Measurements from ENCODE around the gene TOP3B.

TOP3B gene

GRCh38 chr22:21963286-21963685 lies 19.3 kb downstream of the TOP3B start:
- DNase-seq (ENCODE audit: low read depth in 2 of 2): no peak

- no peak for DNase-seq (ENCODE audit: low read depth in 2 of 2)
Measured at GRCh38 chr22:21962655-21962949, 20.0 kb downstream of the TOP3B start.

- no peak for DNase-seq (ENCODE audit: low read depth in 2 of 2)
Measured at GRCh38 chr22:21961886-21962654, 20.5 kb downstream of the TOP3B start.

- no peak for DNase-seq (ENCODE audit: low read depth in 2 of 2)
Measured at GRCh38 chr22:21961127-21961867, 21.3 kb downstream of the TOP3B start.

DNA sequence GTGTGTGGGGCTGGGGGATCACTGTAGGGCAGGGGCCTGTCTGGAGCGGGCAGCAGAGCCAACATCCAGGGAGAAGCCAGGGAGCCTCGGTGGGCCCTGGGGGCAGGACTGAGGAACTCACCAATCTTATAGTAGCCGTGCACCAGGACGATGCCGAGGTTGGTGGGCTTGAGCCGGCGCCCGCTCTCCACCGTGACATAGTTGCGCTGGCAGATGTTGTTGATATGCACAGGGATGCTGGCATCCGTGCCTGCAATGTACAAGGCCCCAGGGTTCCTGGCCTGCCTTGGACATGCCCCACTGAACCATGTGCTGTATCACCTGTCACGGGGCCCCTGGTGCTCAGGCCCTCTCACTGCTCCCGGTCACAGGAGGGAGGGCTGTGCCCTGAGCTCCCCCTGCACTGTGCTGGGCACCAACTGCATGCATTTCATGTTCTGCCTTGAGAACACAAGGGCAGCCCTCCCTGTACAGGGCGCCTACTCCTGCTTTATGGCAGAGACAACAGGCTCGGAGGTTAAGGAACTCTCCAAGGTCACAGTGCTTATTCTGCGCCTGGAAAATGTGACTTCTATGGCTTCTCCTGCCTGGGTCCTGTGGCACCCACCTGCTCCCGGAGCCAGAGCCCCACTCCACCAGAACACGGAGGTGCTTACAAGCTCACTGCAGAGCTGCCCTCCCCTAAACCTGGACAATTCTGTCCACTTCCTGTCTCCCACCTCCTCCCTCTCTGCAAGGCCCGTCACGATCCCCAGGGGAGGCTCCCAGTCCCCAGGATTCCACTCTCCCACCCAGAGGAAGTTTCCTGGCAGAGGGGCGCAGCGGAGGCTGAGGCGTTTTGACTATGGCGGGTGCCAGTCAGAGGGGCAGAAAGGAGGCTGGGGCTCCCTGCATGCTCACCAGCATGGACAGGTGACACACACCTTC lies 22.1 kb downstream of the TOP3B start:
- no peak for DNase-seq (ENCODE audit: low read depth in 2 of 2)

- DNase-seq (ENCODE audit: low read depth in 2 of 2): no peak
Measured at GRCh38 chr22:21959274-21960074, 23.1 kb downstream of the TOP3B start.

GRCh38 chr22:21958360-21959273 lies 24.0 kb downstream of the TOP3B start:
- no peak for DNase-seq (ENCODE audit: low read depth in 2 of 2)

DNA sequence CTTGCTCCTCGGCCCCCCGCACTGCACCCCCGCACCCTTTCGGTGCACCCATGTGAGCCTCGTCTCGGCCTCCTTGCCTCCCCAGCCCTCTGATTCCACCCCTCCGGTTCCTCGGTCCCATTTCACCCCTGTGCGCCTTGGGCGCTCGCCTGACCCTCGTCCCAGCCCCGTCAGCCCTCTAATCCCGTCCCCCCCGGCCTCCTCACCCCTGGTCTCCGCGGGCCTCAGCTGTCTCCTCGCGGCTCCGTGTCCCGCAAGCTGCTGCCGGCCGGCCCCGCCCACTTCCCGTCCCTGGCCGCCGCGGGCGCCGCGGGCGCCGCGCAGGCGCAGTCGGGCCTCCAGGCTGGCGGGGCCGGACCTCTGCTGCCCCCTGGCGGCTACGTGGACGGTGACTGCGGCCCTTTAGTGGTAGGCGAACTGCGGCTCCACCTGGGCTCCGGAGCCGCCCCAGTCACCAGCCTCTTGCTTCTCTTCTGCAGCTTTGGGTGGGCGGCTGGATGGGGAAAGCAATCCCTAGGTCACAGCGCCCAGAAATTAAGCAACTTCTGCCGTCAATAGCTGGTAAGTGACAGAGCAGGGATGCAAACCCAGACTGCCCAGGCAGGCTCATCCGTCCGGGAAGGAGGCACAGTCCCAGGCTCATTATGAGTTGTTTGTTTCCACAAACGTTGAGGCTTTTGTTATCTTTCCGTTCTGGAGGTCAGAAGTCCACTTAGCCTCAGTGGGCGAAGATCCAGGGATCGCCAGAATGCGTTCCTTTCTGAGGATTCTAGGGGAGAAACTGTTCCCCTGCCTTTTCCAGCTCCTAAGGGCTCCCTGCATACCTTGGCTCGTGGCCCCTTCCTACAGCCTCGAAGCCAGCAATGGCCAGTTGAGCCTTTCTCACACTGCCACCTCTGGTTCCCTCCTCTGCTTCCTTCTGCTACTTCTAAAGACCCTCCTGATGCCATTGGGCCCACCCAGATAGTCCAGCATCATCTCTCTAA lies 29.7 kb downstream of the TOP3B start, which contains the start of gene PPM1F:
TSS of gene PPM1F (minus strand) at position 263 of the 986 bp plus-strand sequence. CDS start 6,800 bp downstream, outside the sequence.
- DNase-seq (ENCODE audit: low read depth in 2 of 2): peak; percentile 83 to 85

- no peak for DNase-seq (ENCODE audit: low read depth in 2 of 2)
Measured at GRCh38 chr22:21951931-21952465, 30.6 kb downstream of the TOP3B start.

GRCh38 chr22:21951062-21951461 lies 31.5 kb downstream of the TOP3B start:
- no peak for DNase-seq (ENCODE audit: low read depth in 2 of 2)

DNA sequence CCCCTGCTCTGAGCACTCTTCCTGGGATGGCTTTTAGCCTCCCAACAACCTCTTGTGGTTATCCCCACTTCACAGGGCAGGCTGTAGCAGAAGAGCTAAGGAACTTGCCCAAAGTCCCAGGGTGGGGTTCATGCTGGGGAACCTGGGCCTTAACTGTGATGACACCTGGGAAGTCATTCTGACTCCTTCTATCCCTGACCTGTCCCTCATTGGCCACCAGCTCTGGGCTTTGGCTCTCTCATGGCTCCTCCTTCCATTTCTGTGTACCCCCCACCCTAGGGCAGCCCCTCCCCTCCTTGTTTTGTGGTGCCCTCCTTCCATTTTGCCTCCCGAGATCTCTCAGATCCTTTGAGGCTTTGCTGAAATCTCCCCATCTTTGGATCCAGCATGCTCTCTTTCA lies 32.6 kb downstream of the TOP3B start:
- no peak for DNase-seq (ENCODE audit: low read depth in 2 of 2)

DNA sequence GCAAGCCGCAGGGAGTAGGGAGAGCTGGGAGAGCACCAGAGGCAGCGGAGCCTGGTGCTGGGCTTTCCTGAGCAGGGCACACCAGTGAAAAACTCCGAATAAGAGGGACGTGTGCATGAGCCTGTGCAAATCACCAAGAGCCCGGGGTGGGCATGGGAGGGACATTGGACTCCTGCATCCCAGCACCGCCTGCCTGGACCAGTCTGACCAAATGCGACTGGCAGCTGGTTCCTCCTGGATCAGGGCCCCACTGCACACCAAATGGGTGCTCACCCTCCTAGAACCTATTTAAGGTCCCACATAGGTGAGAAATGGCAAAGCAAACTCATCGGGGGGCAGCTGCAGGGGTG lies 33.0 kb downstream of the TOP3B start:
- DNase-seq (ENCODE audit: low read depth in 2 of 2): no peak

GRCh38 chr22:21948824-21949568 lies 33.6 kb downstream of the TOP3B start:
- no peak for DNase-seq (ENCODE audit: low read depth in 2 of 2)

- no peak for DNase-seq (ENCODE audit: low read depth in 2 of 2)
Measured at GRCh38 chr22:21948390-21948789, 34.2 kb downstream of the TOP3B start.

DNA sequence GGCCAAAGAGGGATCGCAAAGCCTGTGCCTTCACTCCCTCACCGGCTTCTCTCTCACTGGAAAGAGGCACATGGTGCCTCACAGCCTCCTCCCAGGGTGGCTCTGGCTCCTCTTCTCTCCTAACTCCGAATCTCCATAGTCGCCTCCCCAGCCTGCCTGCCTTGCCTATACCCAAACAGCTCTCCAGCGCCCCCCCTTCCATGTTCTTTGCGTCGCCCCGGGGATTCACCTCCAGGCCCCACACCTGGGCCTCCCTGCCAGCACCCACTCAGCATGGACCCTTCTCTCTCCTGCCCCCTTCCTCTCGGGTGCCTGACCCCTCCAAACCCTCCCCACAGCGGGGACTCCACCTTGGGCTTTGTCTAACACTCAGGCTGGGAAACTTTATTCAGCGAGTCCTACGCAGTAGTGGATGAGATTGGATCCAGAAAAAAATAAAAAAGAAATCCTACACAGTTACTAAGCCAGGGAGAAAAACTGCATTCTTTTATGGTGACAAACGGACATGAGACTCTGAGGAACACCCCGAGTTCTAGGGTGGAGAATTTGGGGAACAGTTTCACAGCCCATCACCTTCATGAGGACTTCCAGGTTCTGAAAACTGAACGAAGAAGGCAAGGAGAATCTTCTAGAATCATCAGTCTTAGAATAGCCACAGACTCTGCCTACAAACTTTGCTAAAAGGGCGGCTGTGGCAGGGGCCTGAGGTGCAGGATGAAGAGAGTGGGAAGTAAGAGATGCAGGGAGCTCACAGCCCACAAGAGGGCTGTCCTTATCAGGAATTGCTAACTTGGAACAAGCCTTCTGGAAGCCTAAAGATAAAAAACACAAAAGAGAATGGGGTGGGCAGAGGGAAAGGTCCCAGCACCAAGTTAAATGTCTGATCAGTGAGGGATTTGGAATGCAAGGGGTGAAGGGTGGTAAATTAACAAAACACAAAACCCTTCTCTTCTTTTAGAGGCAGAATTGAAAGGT lies 35.3 kb downstream of the TOP3B start:
- DNase-seq (ENCODE audit: low read depth in 2 of 2): no peak

- DNase-seq (ENCODE audit: low read depth in 2 of 2): no peak
Measured at GRCh38 chr22:21946262-21946925, 36.2 kb downstream of the TOP3B start.

Data from stimulated activated CD8-positive, alpha-beta memory T cell treated with anti-CD3 and anti-CD28 coated beads, Interleukin-2, amount 100 ng/mL, for 48 hours (primary cell).